ENCODE measurements around the gene SNAP47.

DNA sequence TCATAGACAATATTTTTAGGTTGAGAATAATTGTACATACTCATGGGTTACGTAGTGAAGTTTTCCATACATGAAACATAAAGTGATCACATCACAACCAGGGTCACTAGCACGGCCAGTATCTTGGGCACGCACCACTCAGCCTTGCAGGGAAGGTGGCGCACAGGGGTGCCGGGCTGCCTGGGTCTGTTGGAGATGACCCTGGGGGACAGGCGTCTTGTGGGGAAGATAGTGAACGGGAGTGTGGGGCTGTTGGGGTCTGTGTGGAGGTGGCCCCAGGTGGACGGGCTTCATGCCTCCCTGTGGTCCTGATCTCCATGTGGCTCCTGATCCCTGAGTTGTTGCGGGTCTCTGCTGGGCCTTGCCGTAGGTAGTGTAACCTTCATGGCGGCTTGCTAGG is 41.9 kb downstream of the SNAP47 start:
- TF ChIP-seq CTCF (IDR thresholded peaks at IDR 0.05; ENCODE audit: poor library complexity) (no peak), EZH2 (IDR thresholded peaks at IDR 0.05; ENCODE audit: borderline replicate concordance) (no peak), EZH2phosphoT487 (IDR thresholded peaks at IDR 0.05; ENCODE audit: low read depth, severe bottlenecking, unreplicated experiment) (no peak)

Data from hepatocyte (in vitro differentiated cells).